WI38 (cell line): ENCODE measurements around the gene GRIK3.

Experiments
- H3K4me3 ChIP-seq: 2 replicates; pipeline ENCODE4 v1.5.1; 2011; ENCODE audit warnings: low read depth, mild to moderate bottlenecking, control low read depth, low read length
- CTCF ChIP-seq: IDR thresholded peaks from 2 replicates; pipeline ENCODE4 v1.5.1; 2012; ENCODE audit warnings: low read depth, mild to moderate bottlenecking, control low read depth, low read length

GRIK3 gene

GRCh38 chr1:36805979-36806640 lies 228.2 kb downstream of the GRIK3 start:
- H3K4me3 ChIP-seq: no peak overlapping the region
- TF ChIP-seq CTCF: no peak

GRCh38 chr1:36804669-36805314 lies 229.5 kb downstream of the GRIK3 start:
- no peak overlapping the region for H3K4me3 ChIP-seq
- TF ChIP-seq CTCF: no peak

GRCh38 chr1:36803868-36804570 lies 230.3 kb downstream of the GRIK3 start:
- no peak for TF ChIP-seq CTCF
- H3K4me3 ChIP-seq: no peak overlapping the region

GRCh38 chr1:36802018-36802417 lies 232.3 kb downstream of the GRIK3 start:
- no peak for TF ChIP-seq CTCF
- H3K4me3 ChIP-seq: no peak overlapping the region

- no peak overlapping the region for H3K4me3 ChIP-seq
- TF ChIP-seq CTCF: no peak
Measured at GRCh38 chr1:36797761-36798160, 236.6 kb downstream of the GRIK3 start.

- TF ChIP-seq CTCF: no peak
- no peak overlapping the region for H3K4me3 ChIP-seq
Measured at GRCh38 chr1:36796733-36797132, 237.6 kb downstream of the GRIK3 start.

GRCh38 chr1:36796106-36796590 lies 238.2 kb downstream of the GRIK3 start:
- no peak overlapping the region for H3K4me3 ChIP-seq
- TF ChIP-seq CTCF: no peak
